Keratinocyte (primary cell): ENCODE measurements around the gene ZNF563. TPM values are rescaled to one million over a fixed set of nuclear protein-coding genes. Genes with fewer than 3 reads are reported as not detected.

Experiments used
- DNase-seq: peaks from one replicate; pipeline ENCODE4 v3.0.0-alpha.2; 2011; ENCODE audit warnings: low read depth, missing footprints, low spot score
- FAIRE-seq: peaks from 2 replicates; lab custom pipeline; 2011; peaks lifted over from hg19 to GRCh38; lab: Jason Lieb, UNC
- H2AFZ ChIP-seq: 2 replicates; pipeline ENCODE4 v1.6.0; 2012; ENCODE audit warnings: low read length, control low read depth, inconsistent platforms; ENCODE audit not compliant: control insufficient read depth
- H3K27ac ChIP-seq: 2 replicates; pipeline ENCODE4 v1.5.1; 2011; ENCODE audit warnings: low read length; ENCODE audit not compliant: control insufficient read depth, insufficient read depth
- H3K27me3 ChIP-seq: 3 replicates; pipeline ENCODE4 v1.6.0; 2011; ENCODE audit warnings: low read length; ENCODE audit not compliant: control insufficient read depth, insufficient read depth; ENCODE audit errors: extremely low read depth
- H3K36me3 ChIP-seq, 2 experiments: 2 replicates in 1 of 2; 3 replicates in 1 of 2; pipeline ENCODE4 v1.5.1; 2011; ENCODE audit warnings: low read length in 2 of 2, mild to moderate bottlenecking in 1 of 2; ENCODE audit not compliant: control insufficient read depth in 2 of 2, insufficient read depth in 2 of 2; ENCODE audit errors: extremely low read depth in 1 of 2
- H3K4me1 ChIP-seq: 3 replicates; pipeline ENCODE4 v1.5.1; 2011; ENCODE audit warnings: low read length; ENCODE audit not compliant: control insufficient read depth, insufficient read depth; ENCODE audit errors: extremely low read depth
- H3K4me2 ChIP-seq: 3 replicates; pipeline ENCODE4 v1.6.0; 2011; ENCODE audit warnings: low read depth, low read length; ENCODE audit not compliant: control insufficient read depth, insufficient read depth; ENCODE audit errors: extremely low read depth
- H3K4me3 ChIP-seq, 3 experiments: fragments of 200-600 bp in 1 of 3; sonication (generic) in 1 of 3; 2 replicates in 2 of 3; 3 replicates in 1 of 3; pipeline ENCODE4 v1.5.1; 2011 to 2016; ENCODE audit warnings: low read length in 3 of 3, mild to moderate bottlenecking in 3 of 3, control low read depth in 2 of 3, inconsistent platforms in 1 of 3, low read depth in 1 of 3, mixed read lengths in 1 of 3, mixed run types in 1 of 3, moderate library complexity in 1 of 3; ENCODE audit not compliant: control insufficient read depth in 2 of 3, insufficient read depth in 2 of 3; ENCODE audit errors: extremely low read depth in 1 of 3
- H3K79me2 ChIP-seq: 2 replicates; pipeline ENCODE4 v1.6.0; 2012; ENCODE audit warnings: low read length; ENCODE audit not compliant: control insufficient read depth, insufficient read depth
- H3K9ac ChIP-seq: 3 replicates; pipeline ENCODE4 v1.6.0; 2011; ENCODE audit warnings: low read length; ENCODE audit not compliant: control insufficient read depth, insufficient read depth; ENCODE audit errors: extremely low read depth
- H3K9me1 ChIP-seq: 3 replicates; pipeline ENCODE4 v1.6.0; 2011; ENCODE audit warnings: low read length; ENCODE audit not compliant: control insufficient read depth, insufficient read depth; ENCODE audit errors: extremely low read depth
- H3K9me3 ChIP-seq: 2 replicates; pipeline ENCODE4 v1.5.1; 2012; ENCODE audit warnings: low read depth, low read length; ENCODE audit not compliant: control insufficient read depth
- H4K20me1 ChIP-seq: 3 replicates; pipeline ENCODE4 v1.6.0; 2011; ENCODE audit warnings: low read length; ENCODE audit not compliant: control insufficient read depth, insufficient read depth; ENCODE audit errors: extremely low read depth
- CTCF ChIP-seq, 3 experiments: IDR thresholded peaks in 1 of 3; conservative IDR thresholded peaks in 1 of 3; optimal IDR thresholded peaks in 1 of 3; 2 replicates in 2 of 3; 3 replicates in 1 of 3; pipeline versions ENCODE3 to v1.5.1; 2011; ENCODE audit warnings: low read length in 3 of 3, mild to moderate bottlenecking in 3 of 3, moderate library complexity in 2 of 3, control low read depth in 1 of 3, inconsistent platforms in 1 of 3; ENCODE audit not compliant: insufficient read depth in 2 of 3; ENCODE audit errors: extremely low read depth in 1 of 3
- EZH2 ChIP-seq: IDR thresholded peaks from one replicate; pipeline ENCODE4 v1.6.1; 2012; ENCODE audit warnings: inconsistent platforms, mild to moderate bottlenecking, low read length, moderate library complexity
- dilution Hi-C: fragments of 300-500 bp; cut with MboI; formaldehyde crosslinking; loops from one replicate; pipeline ENCODE4 v1.7.0; 2020; ENCODE audit warnings: low sequenced_read_pairs; ENCODE audit not compliant: extremely low pct_ligation_motif_present
- polyA plus RNA-seq, 5 experiments: library from polyadenylated mRNA; depleted of rRNA in 3 of 5; stranded (reverse) in 3 of 5; stranded (forward) in 1 of 5; unstranded in 1 of 5; fragments of >200 nt; gene quantifications; 1 replicate in 1 of 5; 2 replicates in 3 of 5; 3 replicates in 1 of 5; pipeline versions ENCODE4 v1.2.1 to v1.2.3, GENCODE V29; 2011 to 2012; ENCODE audit warnings: missing spikeins in 2 of 5, low read depth in 1 of 5, low replicate concordance in 1 of 5
- small RNA-seq, 3 experiments: library from RNA; depleted of rRNA; stranded (forward); fragments of <200 nt; gene quantifications; one replicate each; pipeline ENCODE3, GENCODE V24; 2012; ENCODE audit warnings: low read depth in 3 of 3, low replicate concordance in 1 of 3; ENCODE audit not compliant: insufficient read length in 3 of 3

The ZNF563 gene
- polyA plus RNA-seq, 1 donor (not counting 4 experiments of a cell fraction or from before 2014, with no cell fraction given): 4.7 TPM

GRCh38 chr19:12270854-12271253, 62.6 kb downstream of the ZNF563 start:
- Histone ChIP-seq H3K9ac (no peak overlapping the region), H4K20me1 (no peaks in the 10 kb centered on the region), H3K9me3 (peaks cover 41% of the 10 kb centered on the region), H3K9me1 (no peaks in the 10 kb centered on the region), H3K27ac (no peak overlapping the region), H3K36me3 (peaks cover 5 to 13% of the 10 kb centered on the region in 2 experiments), H2AFZ (no peak overlapping the region), H3K4me3 (no peak overlapping the region), H3K4me1 (no peaks in the 10 kb centered on the region), H3K4me2 (no peak overlapping the region), H3K79me2 (no peaks in the 10 kb centered on the region), H3K27me3 (no peaks in the 10 kb centered on the region)
- TF ChIP-seq EZH2 (no peak), CTCF (optimal IDR thresholded peaks at IDR 0.05 in 1 of 3, IDR thresholded peaks at IDR 0.05 in 1 of 3, conservative IDR thresholded peaks at IDR 0.05 in 1 of 3; ENCODE audit: extremely low read depth in 1 of 3, insufficient read depth in 2 of 3, low read length in 3 of 3) (no peak)
- DNase-seq: no peak
- no peak for FAIRE-seq
- dilution Hi-C loops: no loop called here

Small RNAs within 50 kb of the gene (small RNA-seq; reads per million reads assigned to genes)
- 0 reads per million in 3 experiments for gene RPS29P23

Other genes with a start within 250 kb of the ZNF563 start
- 1.6 to 3.4 TPM (median 2.4 TPM) in 3 replicates for gene ZNF20, start 193.3 kb downstream of the ZNF563 start, polyA plus RNA-seq
- gene ZNF625, start 176.9 kb downstream of the ZNF563 start, polyA plus RNA-seq: 1.9 to 2.5 TPM (median 2.3 TPM) in 3 replicates
- gene ZNF136, start 170.5 kb downstream of the ZNF563 start, polyA plus RNA-seq: 2.4 to 3.0 TPM (median 2.9 TPM) in 3 replicates
- 3.5 to 5.2 TPM (median 4.4 TPM) in 3 replicates for gene ZNF44, start 38.8 kb downstream of the ZNF563 start, polyA plus RNA-seq
- 0.53 to 0.89 TPM (median 0.70 TPM) in 3 replicates for gene ZNF442, start 32.0 kb upstream of the ZNF563 start, polyA plus RNA-seq
- gene ZNF799, start 67.6 kb upstream of the ZNF563 start, polyA plus RNA-seq: 1.6 to 3.1 TPM (median 2.2 TPM) in 3 replicates
- gene ZNF443, start 107.4 kb upstream of the ZNF563 start, polyA plus RNA-seq: 1.8 to 3.1 TPM (median 2.4 TPM) in 3 replicates
- 0.62 to 0.98 TPM (median 0.75 TPM) in 3 replicates for gene ZNF709, start 151.2 kb upstream of the ZNF563 start, polyA plus RNA-seq
- 2.0 to 3.5 TPM (median 2.5 TPM) in 3 replicates for gene ZNF564, start 217.8 kb upstream of the ZNF563 start, polyA plus RNA-seq